ENCODE data around the gene MRPS21. TPM values are rescaled to one million over a fixed set of nuclear protein-coding genes. Genes with fewer than 3 reads are reported as not detected.

MRPS21 gene
- 115 TPM for total RNA-seq (ENCODE audit: unreplicated experiment)
- long read RNA-seq, transcript MRPS21-202 (3 exons, 1,226 nt), result major isoform, 106 of 203 reads
- long read RNA-seq, transcript MRPS21-201 (2 exons, 1,462 nt), result minor isoform, 93 of 203 reads
- long read RNA-seq, partial matches to known transcripts, result 0 of 203 reads
- long read RNA-seq, other reads (novel, unspliced or antisense), result 4 of 203 reads

GRCh38 chr1:150293433-150294253 is at the start of gene MRPS21:
TSS of gene MRPS21 (plus strand) at chr1:150293861. CDS start at chr1:150294367, 506 bp downstream.
- Mint-ChIP-seq H3K9me3 (ENCODE audit: unreplicated experiment) (peaks cover 5% of the 10 kb centered on the region), H3K4me3 (ENCODE audit: unreplicated experiment) (peak within 1 kb of the TSS; percentile 96), H3K27ac (ENCODE audit: unreplicated experiment) (peak within 1 kb of the TSS; percentile 94), H3K27me3 (ENCODE audit: unreplicated experiment) (peaks cover 4% of the 10 kb centered on the region), H3K4me1 (ENCODE audit: low read depth, unreplicated experiment) (peaks cover 6% of the 10 kb centered on the region), H3K36me3 (ENCODE audit: unreplicated experiment) (no peaks in the 10 kb centered on the region)
- no peak for TF ChIP-seq CTCF (IDR thresholded peaks at IDR 0.05; ENCODE audit: partially characterized antibody, unreplicated experiment)
- DNase-seq, result peak; percentile 86

DNA sequence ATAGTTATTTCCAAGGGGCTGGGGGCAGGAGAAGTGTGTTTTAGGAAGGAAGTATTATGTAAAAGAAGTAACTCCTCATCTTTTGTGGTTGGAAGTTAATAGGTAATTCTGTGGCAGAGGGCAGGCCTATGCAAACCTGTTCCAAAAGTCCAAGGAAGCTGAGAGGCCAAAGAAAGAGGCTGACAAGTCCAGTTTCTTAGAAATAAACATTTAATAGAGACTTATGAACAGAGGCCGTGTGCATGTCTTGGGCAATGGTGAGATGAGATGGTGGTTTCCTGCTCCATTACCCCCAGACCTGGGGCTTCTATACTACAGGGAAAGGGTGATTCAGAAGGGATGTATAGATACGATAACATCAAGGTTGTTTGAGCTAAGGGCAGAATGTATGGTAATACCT is 43.7 kb upstream of the MRPS21 start:
- Mint-ChIP-seq H3K27me3 (ENCODE audit: unreplicated experiment) (no peaks in the 10 kb centered on the region), H3K9me3 (ENCODE audit: unreplicated experiment) (no peaks in the 10 kb centered on the region), H3K27ac (ENCODE audit: unreplicated experiment) (no peak overlapping the region), H3K36me3 (ENCODE audit: unreplicated experiment) (no peaks in the 10 kb centered on the region), H3K4me3 (ENCODE audit: unreplicated experiment) (no peak overlapping the region), H3K4me1 (ENCODE audit: low read depth, unreplicated experiment) (no peaks in the 10 kb centered on the region)
- no peak for TF ChIP-seq CTCF (IDR thresholded peaks at IDR 0.05; ENCODE audit: partially characterized antibody, unreplicated experiment)
- DNase-seq, result no peak

GRCh38 chr1:150256198-150256553 is 37.5 kb upstream of the MRPS21 start:
- H3K36me3 Mint-ChIP-seq (ENCODE audit: unreplicated experiment), result no peaks in the 10 kb centered on the region
- H3K4me1 Mint-ChIP-seq (ENCODE audit: low read depth, unreplicated experiment), result peaks cover 32% of the 10 kb centered on the region
- peaks cover 6% of the 10 kb centered on the region for H3K9me3 Mint-ChIP-seq (ENCODE audit: unreplicated experiment)
- peak overlapping the region; percentile 76 for H3K4me3 Mint-ChIP-seq (ENCODE audit: unreplicated experiment)
- peaks cover 4% of the 10 kb centered on the region for H3K27me3 Mint-ChIP-seq (ENCODE audit: unreplicated experiment)
- DNase-seq, result no peak
- H3K27ac Mint-ChIP-seq (ENCODE audit: unreplicated experiment), result peak overlapping the region; percentile 86
- TF ChIP-seq CTCF (IDR thresholded peaks at IDR 0.05; ENCODE audit: partially characterized antibody, unreplicated experiment), result no peak

- peaks cover 6% of the 10 kb centered on the region for H3K9me3 Mint-ChIP-seq (ENCODE audit: unreplicated experiment)
- H3K36me3 Mint-ChIP-seq (ENCODE audit: unreplicated experiment), result no peaks in the 10 kb centered on the region
- peak; percentile 54 for DNase-seq
- TF ChIP-seq CTCF (IDR thresholded peaks at IDR 0.05; ENCODE audit: partially characterized antibody, unreplicated experiment), result no peak
- peaks cover 4% of the 10 kb centered on the region for H3K27me3 Mint-ChIP-seq (ENCODE audit: unreplicated experiment)
- peak overlapping the region; percentile 76 for H3K4me3 Mint-ChIP-seq (ENCODE audit: unreplicated experiment)
- H3K4me1 Mint-ChIP-seq (ENCODE audit: low read depth, unreplicated experiment), result peaks cover 32% of the 10 kb centered on the region
- H3K27ac Mint-ChIP-seq (ENCODE audit: unreplicated experiment), result peak overlapping the region; percentile 86
These were observed 36.9 kb upstream of the MRPS21 start for GRCh38 chr1:150256554-150257341.

All from glutamatergic neuron (in vitro differentiated cells).